ENCODE measurements around the gene ATP6V1A.

GRCh38 chr3:113832477-113833164 lies 85.8 kb downstream of the ATP6V1A start:
- TF ChIP-seq ZNF317 (CRISPR knock-in tag; IDR thresholded peaks at IDR 0.05) = no peak
- TF ChIP-seq ATF7 (IDR thresholded peaks at IDR 0.05) = no peak
- TF ChIP-seq ATF7 (CRISPR knock-in tag; IDR thresholded peaks at IDR 0.05) = no peak
- no peak for TF ChIP-seq NFIB (CRISPR knock-in tag; IDR thresholded peaks at IDR 0.05; ENCODE audit: borderline replicate concordance)
- no peak for TF ChIP-seq CTCF (CRISPR knock-in tag; IDR thresholded peaks at IDR 0.05)
- no peak for TF ChIP-seq ETS1 (CRISPR knock-in tag; IDR thresholded peaks at IDR 0.05)
- TF ChIP-seq HDAC2 (CRISPR knock-in tag; IDR thresholded peaks at IDR 0.05) = no peak
- TF ChIP-seq TEF (CRISPR knock-in tag; IDR thresholded peaks at IDR 0.05) = no peak
